ENCODE results near the gene OLFML1. TPM values are rescaled to one million over a fixed set of nuclear protein-coding genes. Genes with fewer than 3 reads are reported as not detected.

The OLFML1 gene
- total RNA-seq: not detected in 2 replicates

- no peak within 1 kb of the TSS for H3K4me3 Mint-ChIP-seq
- H3K9me3 Mint-ChIP-seq: no peaks in the 10 kb centered on the region
- CTCF ChIA-PET: interaction anchor here (1.3 kb wide), 1 partner anchor 132 kb away, joined by 3 read pairs; no protein-coding TSS in a partner anchor
- H3K27me3 Mint-ChIP-seq: no peaks in the 10 kb centered on the region
- POLR2A ChIA-PET: interaction anchor here (1.1 kb wide), 2 partner anchors 9 to 11 kb away, joined by 5 read pairs; no protein-coding TSS in a partner anchor
- no peaks in the 10 kb centered on the region for H3K4me1 Mint-ChIP-seq
- intact Hi-C loops (cut with micrococcal nuclease): no loop called here
- H3K36me3 Mint-ChIP-seq (ENCODE audit: low read depth): peaks cover 5% of the 10 kb centered on the region
- no peak for TF ChIP-seq CTCF (IDR thresholded peaks at IDR 0.05)
- DNase-seq (no peak), ATAC-seq (ENCODE audit: low read depth) (no peak)
- H3K27ac Mint-ChIP-seq: no peak within 1 kb of the TSS
These were observed at the start of gene OLFML1 for GRCh38 chr11:7485186-7486097. Gene OLFML1 (plus strand): TSS chr11:7485506. CDS start chr11:7485876, 370 bp downstream.

DNA sequence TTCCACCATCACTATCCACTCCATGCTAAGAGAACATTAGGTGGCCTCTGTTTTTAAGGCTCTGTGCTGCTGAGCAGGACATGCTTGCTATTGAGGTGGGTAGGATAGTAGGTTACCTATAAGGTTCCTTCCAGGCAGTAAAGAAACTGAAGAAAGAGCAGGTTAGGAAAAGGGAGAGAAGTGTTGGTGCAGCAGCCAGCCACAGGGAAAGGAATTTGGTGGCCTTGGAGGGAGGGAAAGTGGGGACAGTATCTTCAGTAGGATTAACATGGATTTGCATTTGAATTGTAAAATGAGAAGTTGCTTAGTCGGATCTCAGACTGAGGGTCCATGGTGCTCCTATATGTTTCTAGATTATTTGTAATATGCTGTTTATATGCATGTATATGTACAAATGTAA, 49.2 kb upstream of the OLFML1 start:
- DNase-seq (no peak), ATAC-seq (ENCODE audit: low read depth) (no peak)
- Mint-ChIP-seq H3K36me3 (ENCODE audit: low read depth) (peaks cover 13% of the 10 kb centered on the region), H3K9me3 (no peaks in the 10 kb centered on the region), H3K4me1 (peaks cover 17% of the 10 kb centered on the region), H3K27ac (peak overlapping the region; percentile 90), H3K27me3 (no peaks in the 10 kb centered on the region), H3K4me3 (peak overlapping the region; percentile 68)
- ChIA-PET CTCF (interaction anchor here (0.7 to 1.9 kb wide), 3 partner anchors 83 to 338 kb away, joined by 3 to 6 read pairs (median 3); no protein-coding TSS in a partner anchor), POLR2A (interaction anchor here (1.5 kb wide), 1 partner anchor 77 kb away, joined by 7 read pairs; the partner anchor contains the start of gene PPFIBP2)
- no peak for TF ChIP-seq CTCF (IDR thresholded peaks at IDR 0.05)
- intact Hi-C loops (cut with micrococcal nuclease): no loop called here

DNA sequence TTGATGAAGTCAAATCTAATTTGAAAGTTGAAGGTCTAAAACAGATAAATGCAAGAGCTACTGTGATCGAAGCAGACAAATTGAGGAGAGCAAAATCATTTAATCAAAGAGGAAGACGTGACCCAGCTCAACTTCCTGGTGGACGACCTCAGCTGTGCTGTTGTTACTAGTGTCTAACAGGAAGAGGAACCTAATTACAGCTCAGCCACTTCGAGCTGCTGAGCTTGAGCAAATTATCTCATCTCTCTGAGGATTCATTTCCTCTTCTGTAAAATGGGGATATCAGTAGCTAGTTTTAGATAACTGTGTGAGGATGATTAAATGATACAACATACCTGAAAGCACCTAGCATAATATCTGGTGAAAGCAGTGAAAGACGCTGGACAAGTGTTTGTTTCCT, 48.6 kb upstream of the OLFML1 start:
- DNase-seq (no peak), ATAC-seq (ENCODE audit: low read depth) (peak; percentile 95)
- peaks cover 17% of the 10 kb centered on the region for H3K4me1 Mint-ChIP-seq
- intact Hi-C loops (cut with micrococcal nuclease): no loop called here
- TF ChIP-seq CTCF (IDR thresholded peaks at IDR 0.05): no peak
- POLR2A ChIA-PET: interaction anchor here (1.1 to 1.5 kb wide), 2 partner anchors 60 to 77 kb away, joined by 3 to 7 read pairs; partner anchors contain the start of gene PPFIBP2
- peak overlapping the region; percentile 68 for H3K4me3 Mint-ChIP-seq
- no peaks in the 10 kb centered on the region for H3K27me3 Mint-ChIP-seq
- H3K36me3 Mint-ChIP-seq (ENCODE audit: low read depth): peaks cover 13% of the 10 kb centered on the region
- peak overlapping the region; percentile 90 for H3K27ac Mint-ChIP-seq
- CTCF ChIA-PET: interaction anchor here (0.7 to 1.9 kb wide), 4 partner anchors 83 to 339 kb away, joined by 3 to 6 read pairs (median 3); no protein-coding TSS in a partner anchor
- no peaks in the 10 kb centered on the region for H3K9me3 Mint-ChIP-seq

DNA sequence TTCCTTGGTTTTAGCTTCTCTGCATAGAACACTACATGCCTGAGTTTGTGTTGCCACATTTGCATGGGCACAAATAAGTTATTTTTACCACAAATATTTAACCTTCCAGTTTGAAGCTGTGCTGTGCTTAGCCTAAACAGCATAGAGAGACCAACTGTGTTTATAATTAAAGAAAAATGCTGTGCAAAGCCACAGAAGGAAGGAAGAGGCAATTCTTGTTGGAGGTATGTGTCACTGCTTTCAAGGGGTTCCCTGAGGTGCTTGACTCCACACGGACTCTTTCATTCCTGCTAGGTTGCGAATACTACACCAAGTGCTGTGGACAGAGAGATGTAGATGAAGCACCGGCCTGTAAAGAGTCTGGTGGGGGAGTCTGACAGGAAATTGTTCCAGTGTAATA, 47.6 kb upstream of the OLFML1 start:
- ChIA-PET CTCF (interaction anchor here (1.2 to 1.9 kb wide), 2 partner anchors 83 to 84 kb away, joined by 3 to 6 read pairs; no protein-coding TSS in a partner anchor), POLR2A (interaction anchor here (0.6 to 1.5 kb wide), 3 partner anchors 44 to 75 kb away, joined by 3 to 7 read pairs (median 3); partner anchors contain the start of gene PPFIBP2)
- TF ChIP-seq CTCF (IDR thresholded peaks at IDR 0.05): no peak
- no peak overlapping the region for H3K4me3 Mint-ChIP-seq
- intact Hi-C loops (cut with micrococcal nuclease): no loop called here
- H3K4me1 Mint-ChIP-seq: peaks cover 17% of the 10 kb centered on the region
- no peaks in the 10 kb centered on the region for H3K27me3 Mint-ChIP-seq
- DNase-seq: no peak
- H3K27ac Mint-ChIP-seq: no peak overlapping the region
- H3K36me3 Mint-ChIP-seq (ENCODE audit: low read depth): peaks cover 13% of the 10 kb centered on the region
- ATAC-seq (ENCODE audit: low read depth): no peak
- no peaks in the 10 kb centered on the region for H3K9me3 Mint-ChIP-seq
